OCI-M2 (cell line): ENCODE measurements around the gene FKBP2.

ENCODE experiments used
- DNase-seq: peaks from one replicate; lab custom pipeline; 2025; ENCODE audit not compliant: unreplicated experiment; lab: John Stamatoyannopoulos, UW

The FKBP2 gene

GRCh38 chr11:64284048-64284961 lies 43.4 kb downstream of the FKBP2 start, which contains the start of gene BAD:
TSS of gene BAD (minus strand) at chr11:64284665. CDS start at chr11:64284368, 297 bp downstream.
- peak; percentile 72 for DNase-seq

GRCh38 chr11:64284962-64285884 lies 44.3 kb downstream of the FKBP2 start, which contains the start of gene GPR137:
TSS of gene GPR137 (plus strand) at chr11:64285848. CDS start at chr11:64286525, 677 bp downstream.
- DNase-seq, result no peak

- no peak for DNase-seq
These were observed 45.2 kb downstream of the FKBP2 start for GRCh38 chr11:64285885-64286800.

DNA sequence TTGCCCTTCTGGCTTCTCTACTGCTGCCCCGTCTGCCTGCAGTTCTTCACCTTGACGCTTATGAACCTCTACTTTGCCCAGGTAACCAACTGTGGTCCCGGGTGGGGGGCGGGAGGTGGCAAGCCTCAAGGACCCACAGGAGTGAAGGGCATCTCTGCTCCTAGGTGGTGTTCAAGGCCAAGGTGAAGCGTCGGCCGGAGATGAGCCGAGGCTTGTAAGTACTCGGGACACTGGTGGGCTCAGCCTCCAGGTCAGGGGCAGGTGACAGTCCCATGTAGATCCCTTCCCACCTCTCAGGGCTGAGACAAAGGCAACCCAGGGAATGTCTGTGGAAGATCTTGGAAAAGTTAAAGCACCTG lies 45.9 kb downstream of the FKBP2 start:
- DNase-seq, result no peak

DNA sequence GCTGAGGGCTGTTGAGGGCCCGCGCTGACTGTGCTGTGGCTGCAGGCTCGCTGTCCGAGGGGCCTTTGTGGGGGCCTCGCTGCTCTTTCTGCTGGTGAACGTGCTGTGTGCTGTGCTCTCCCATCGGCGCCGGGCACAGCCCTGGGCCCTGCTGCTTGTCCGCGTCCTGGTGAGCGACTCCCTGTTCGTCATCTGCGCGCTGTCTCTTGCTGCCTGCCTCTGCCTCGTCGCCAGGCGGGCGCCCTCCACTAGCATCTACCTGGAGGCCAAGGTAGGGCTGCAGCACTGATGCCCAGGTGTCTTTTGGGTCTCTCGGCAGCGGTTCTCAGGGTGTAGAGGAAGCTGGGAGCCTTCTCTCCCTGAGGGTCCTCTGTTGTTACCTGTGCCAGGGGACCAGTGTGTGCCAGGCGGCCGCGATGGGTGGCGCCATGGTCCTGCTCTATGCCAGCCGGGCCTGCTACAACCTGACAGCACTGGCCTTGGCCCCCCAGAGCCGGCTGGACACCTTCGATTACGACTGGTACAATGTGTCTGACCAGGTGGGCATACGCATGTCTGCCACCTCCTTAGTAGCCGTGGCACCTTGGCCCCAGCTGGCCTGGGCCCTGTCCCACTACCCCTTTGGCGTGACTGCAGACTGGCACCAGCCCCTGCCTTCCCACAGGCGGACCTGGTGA lies 46.9 kb downstream of the FKBP2 start:
- DNase-seq, result no peak

DNA sequence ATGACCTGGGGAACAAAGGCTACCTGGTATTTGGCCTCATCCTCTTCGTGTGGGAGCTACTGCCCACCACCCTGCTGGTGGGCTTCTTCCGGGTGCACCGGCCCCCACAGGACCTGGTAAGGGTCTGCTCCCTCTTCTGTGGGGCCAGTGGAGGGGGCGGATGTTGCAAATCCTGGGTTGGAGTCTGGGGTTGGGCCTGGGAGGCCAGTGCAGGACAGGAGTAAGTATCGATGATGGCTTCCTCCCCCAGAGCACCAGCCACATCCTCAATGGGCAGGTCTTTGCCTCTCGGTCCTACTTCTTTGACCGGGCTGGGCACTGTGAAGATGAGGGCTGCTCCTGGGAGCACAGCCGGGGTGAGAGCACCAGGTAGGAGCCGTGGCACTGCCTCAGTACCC lies 47.5 kb downstream of the FKBP2 start:
- DNase-seq, result no peak

- no peak for DNase-seq
These were observed 48.2 kb downstream of the FKBP2 start for GRCh38 chr11:64289002-64289564.

DNA sequence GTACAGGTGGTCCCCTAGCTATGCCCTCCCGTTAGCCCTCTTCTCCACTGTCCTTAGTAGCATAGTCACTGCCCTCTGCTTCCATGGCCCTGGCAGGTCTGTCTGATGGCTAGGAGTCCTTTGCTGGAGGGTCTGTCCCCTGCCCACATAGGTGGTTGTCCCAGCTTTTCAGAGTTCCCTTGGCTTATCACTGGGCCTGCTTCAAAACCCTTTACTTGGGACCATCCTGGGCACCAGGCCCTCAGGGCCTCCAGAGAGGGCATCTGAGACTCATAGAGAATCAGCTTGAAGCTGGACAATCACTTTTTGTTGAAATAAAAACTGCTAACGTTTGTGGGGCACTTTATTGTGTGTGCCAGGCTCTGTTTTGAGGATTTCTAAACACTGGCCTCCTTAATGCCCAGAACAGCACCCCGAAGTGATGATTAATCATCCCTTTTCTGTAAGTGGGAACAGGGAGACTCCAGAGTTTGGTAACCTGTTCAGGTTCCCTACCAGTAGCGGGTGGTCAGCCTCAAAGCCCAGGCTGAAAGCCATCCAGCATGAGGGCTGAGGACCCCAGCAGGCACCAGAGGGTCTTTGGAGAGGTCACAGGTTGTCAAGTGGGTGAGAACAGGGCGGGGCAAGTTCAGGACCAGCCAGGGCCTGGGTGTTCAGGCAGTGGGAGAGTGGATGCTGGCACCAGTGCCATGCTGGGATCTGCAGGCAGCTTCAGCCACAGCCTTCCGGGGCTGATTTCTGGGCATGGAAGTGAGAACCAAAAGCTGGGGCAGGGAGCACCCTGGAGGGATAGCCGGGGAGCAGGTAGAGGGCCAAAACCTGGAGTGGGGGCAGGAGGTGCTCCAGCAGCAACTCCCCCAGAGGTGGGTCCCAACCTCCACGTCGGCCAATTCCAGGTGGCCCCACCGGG lies 49.7 kb downstream of the FKBP2 start:
- no peak for DNase-seq

GRCh38 chr11:64291262-64291751 lies 50.4 kb downstream of the FKBP2 start, which contains the start of gene KCNK4:
TSS of gene KCNK4 (plus strand) at chr11:64291302. CDS start at chr11:64293019, 1,717 bp downstream.
- no peak for DNase-seq

- DNase-seq, result no peak
These were observed 51.0 kb downstream of the FKBP2 start for GRCh38 chr11:64291752-64292459.

DNA sequence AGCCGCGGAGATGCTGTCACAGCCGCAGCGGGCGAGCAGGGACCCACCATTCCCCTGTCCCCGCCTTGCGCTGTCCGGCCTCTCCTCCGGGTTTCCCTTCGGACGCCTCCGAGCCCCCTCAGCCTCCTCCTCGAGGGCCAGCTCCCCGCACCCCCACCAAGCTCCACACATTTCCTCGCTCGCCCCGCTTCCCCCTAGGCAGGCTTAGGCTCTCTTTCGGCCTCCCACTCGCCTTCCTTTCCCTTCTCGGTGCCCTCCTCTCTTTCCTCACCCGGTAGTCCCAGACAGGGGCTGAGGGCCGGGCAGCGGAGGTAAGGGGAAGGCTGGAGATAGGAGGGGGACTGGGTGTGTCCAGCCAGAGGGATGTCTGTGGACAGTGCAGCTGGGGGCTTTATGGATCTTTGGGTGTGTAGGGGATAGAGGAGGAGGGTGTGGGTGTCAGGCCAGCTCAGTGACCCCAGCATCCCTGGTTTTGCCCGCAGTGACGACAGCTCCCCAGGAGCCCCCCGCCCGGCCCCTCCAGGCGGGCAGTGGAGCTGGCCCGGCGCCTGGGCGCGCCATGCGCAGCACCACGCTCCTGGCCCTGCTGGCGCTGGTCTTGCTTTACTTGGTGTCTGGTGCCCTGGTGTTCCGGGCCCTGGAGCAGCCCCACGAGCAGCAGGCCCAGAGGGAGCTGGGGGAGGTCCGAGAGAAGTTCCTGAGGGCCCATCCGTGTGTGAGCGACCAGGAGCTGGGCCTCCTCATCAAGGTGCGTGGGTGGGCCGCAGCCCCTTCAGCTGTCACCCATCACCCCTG lies 51.8 kb downstream of the FKBP2 start:
- DNase-seq, result no peak
